Natural killer cell treated with Interleukin-12 subunit alpha and Interleukin-12 subunit beta and Interleukin-15 and Interleukin-18, amount 100 ng/mL, for 72 hours (primary cell): ENCODE data around the gene ZNF839. TPM values are rescaled to one million over a fixed set of nuclear protein-coding genes. Genes with fewer than 3 reads are reported as not detected.
A peak's percentile ranks its signal among the peaks of the same experiment; 100 is the strongest.
"Not testable (repeated sequence)": the region's sequence is repeated elsewhere in the genome, so short reads cannot be mapped to it uniquely, and the experiment has no call there.

Source experiments
- ATAC-seq, 2 donors: fragments of 150-1000 bp; cut with Tn5 transposase in 1 of 2; sonication (Bioruptor Pico), chemical (Tn5 transposase) in 1 of 2; 2 replicates each; pipeline ENCODE4 v1.10.0; 2021
- DNase-seq: peaks from one replicate; pipeline ENCODE4 v3.0.0; 2022; ENCODE audit warnings: low spot score
- H3K27ac Mint-ChIP-seq, 2 donors: 1 replicate in 1 of 2; 2 replicates in 1 of 2; pipeline ENCODE4 v1.8.0; 2022; ENCODE audit warnings: mixed read lengths in 2 of 2, mild to moderate bottlenecking in 1 of 2, moderate library complexity in 1 of 2
- H3K27me3 Mint-ChIP-seq, 2 donors: 1 replicate in 1 of 2; 2 replicates in 1 of 2; pipeline ENCODE4 v1.8.0; 2022; ENCODE audit warnings: mixed read lengths in 2 of 2
- H3K36me3 Mint-ChIP-seq: one replicate; pipeline ENCODE4 v1.8.0; 2022; ENCODE audit warnings: mixed read lengths
- H3K4me1 Mint-ChIP-seq, 2 donors: 1 replicate in 1 of 2; 2 replicates in 1 of 2; pipeline ENCODE4 v1.8.0; 2022; ENCODE audit warnings: low read depth in 2 of 2, mixed read lengths in 2 of 2, mild to moderate bottlenecking in 1 of 2
- H3K4me3 Mint-ChIP-seq: one replicate; pipeline ENCODE4 v1.8.0; 2022; ENCODE audit warnings: mixed read lengths
- H3K9me3 Mint-ChIP-seq: 2 replicates; pipeline ENCODE4 v1.8.0; 2022; ENCODE audit warnings: mixed read lengths
- total RNA-seq, 2 donors: library from RNA; stranded (reverse); gene quantifications; one replicate each; pipeline ENCODE4 v1.2.3, GENCODE V29; 2022

ZNF839 gene
- total RNA-seq, 2 donors from 2014 or later = 10.5 to 23.8 TPM

GRCh38 chr14:102293781-102294180 lies 25.8 kb upstream of the ZNF839 start:
- ATAC-seq = no peak
- H3K27me3 Mint-ChIP-seq = peaks cover 6 to 8% of the 10 kb centered on the region in 2 donors
- H3K36me3 Mint-ChIP-seq = no peaks in the 10 kb centered on the region
- peaks cover 0 to 3% of the 10 kb centered on the region in 2 donors for H3K4me1 Mint-ChIP-seq
- DNase-seq = no peak
- no peaks in the 10 kb centered on the region for H3K9me3 Mint-ChIP-seq
- no peak overlapping the region for H3K4me3 Mint-ChIP-seq
- H3K27ac Mint-ChIP-seq = no peak overlapping the region

- Mint-ChIP-seq H3K4me1 (peaks cover 0 to 3% of the 10 kb centered on the region in 2 donors), H3K9me3 (no peaks in the 10 kb centered on the region), H3K27me3 (peaks cover 6 to 8% of the 10 kb centered on the region in 2 donors), H3K27ac (no peak overlapping the region), H3K36me3 (no peaks in the 10 kb centered on the region), H3K4me3 (no peak overlapping the region)
- DNase-seq (no peak), ATAC-seq (no peak)
Measured at GRCh38 chr14:102295270-102295669, 24.3 kb upstream of the ZNF839 start.

- no peak for ATAC-seq
- peaks cover 8 to 10% of the 10 kb centered on the region in 2 donors for H3K27me3 Mint-ChIP-seq
- no peak for DNase-seq
- peaks cover 0 to 3% of the 10 kb centered on the region in 2 donors for H3K4me1 Mint-ChIP-seq
- H3K27ac Mint-ChIP-seq = no peak overlapping the region
- H3K36me3 Mint-ChIP-seq = no peaks in the 10 kb centered on the region
- H3K9me3 Mint-ChIP-seq = no peaks in the 10 kb centered on the region
- no peak overlapping the region for H3K4me3 Mint-ChIP-seq
Measured at GRCh38 chr14:102297436-102298170, 21.9 kb upstream of the ZNF839 start.

GRCh38 chr14:102298303-102299070 lies 21.1 kb upstream of the ZNF839 start:
- H3K4me1 Mint-ChIP-seq, H3K4me3 Mint-ChIP-seq, ATAC-seq, H3K27ac Mint-ChIP-seq, H3K9me3 Mint-ChIP-seq, DNase-seq, H3K36me3 Mint-ChIP-seq: not testable (repeated sequence)
- H3K27me3 Mint-ChIP-seq = peaks cover 8 to 10% of the 10 kb centered on the region in 2 donors

- DNase-seq = no peak
- H3K4me1 Mint-ChIP-seq = peaks cover 12 to 13% of the 10 kb centered on the region in 2 donors
- no peaks in the 10 kb centered on the region for H3K9me3 Mint-ChIP-seq
- peaks cover 0 to 6% of the 10 kb centered on the region in 2 donors for H3K27me3 Mint-ChIP-seq
- H3K36me3 Mint-ChIP-seq = no peaks in the 10 kb centered on the region
- peak overlapping the region in 1 of 2 donors; percentile 18 for H3K27ac Mint-ChIP-seq
- H3K4me3 Mint-ChIP-seq = peak overlapping the region; percentile 40
- ATAC-seq = no peak
Measured at GRCh38 chr14:102303664-102304063, 15.9 kb upstream of the ZNF839 start.

- Mint-ChIP-seq H3K9me3 (no peaks in the 10 kb centered on the region), H3K27ac (peak within 1 kb of the TSS; percentile 86 to 94), H3K4me3 (peak within 1 kb of the TSS; percentile 90), H3K36me3 (no peaks in the 10 kb centered on the region), H3K27me3 (peaks cover 0 to 6% of the 10 kb centered on the region in 2 donors), H3K4me1 (peaks cover 10 to 13% of the 10 kb centered on the region in 2 donors)
- DNase-seq (peak; percentile 95), ATAC-seq (peak; percentile 97 to 98)
Measured at GRCh38 chr14:102304611-102305506, 14.7 kb upstream of the ZNF839 start, which contains the start of gene MOK. TSS of gene MOK (minus strand) at chr14:102305164. CDS start at chr14:102304968, 196 bp downstream.

- peak; percentile 83 to 84 for ATAC-seq
- peak; percentile 83 for DNase-seq
- Mint-ChIP-seq H3K4me3 (peak overlapping the region; percentile 97), H3K36me3 (no peaks in the 10 kb centered on the region), H3K4me1 (peaks cover 42 to 45% of the 10 kb centered on the region in 2 donors), H3K27ac (peak overlapping the region; percentile 69 to 75), H3K27me3 (no peaks in the 10 kb centered on the region), H3K9me3 (no peaks in the 10 kb centered on the region)
Measured at GRCh38 chr14:102314242-102315011, 5.1 kb upstream of the ZNF839 start.

- H3K9me3 Mint-ChIP-seq = no peaks in the 10 kb centered on the region
- no peaks in the 10 kb centered on the region for H3K36me3 Mint-ChIP-seq
- peak overlapping the region in 1 of 2 donors; percentile 75 for H3K27ac Mint-ChIP-seq
- no peaks in the 10 kb centered on the region for H3K27me3 Mint-ChIP-seq
- H3K4me1 Mint-ChIP-seq = peaks cover 43 to 45% of the 10 kb centered on the region in 2 donors
- DNase-seq (no peak), ATAC-seq (no peak)
- H3K4me3 Mint-ChIP-seq = peak overlapping the region; percentile 97
Measured at GRCh38 chr14:102315121-102315520, 4.4 kb upstream of the ZNF839 start.

- no peaks in the 10 kb centered on the region for H3K27me3 Mint-ChIP-seq
- H3K27ac Mint-ChIP-seq = peak overlapping the region; percentile 89 to 97
- H3K36me3 Mint-ChIP-seq = no peaks in the 10 kb centered on the region
- no peaks in the 10 kb centered on the region for H3K9me3 Mint-ChIP-seq
- ATAC-seq = no peak
- DNase-seq = no peak
- peak overlapping the region; percentile 93 for H3K4me3 Mint-ChIP-seq
- H3K4me1 Mint-ChIP-seq = peaks cover 45 to 52% of the 10 kb centered on the region in 2 donors
Measured at GRCh38 chr14:102316338-102316742, 3.2 kb upstream of the ZNF839 start.

GRCh38 chr14:102316743-102317563 lies 2.6 kb upstream of the ZNF839 start:
- peak; percentile 95 for DNase-seq
- Mint-ChIP-seq H3K36me3 (no peaks in the 10 kb centered on the region), H3K27ac (peak overlapping the region; percentile 89 to 97), H3K4me1 (peaks cover 45 to 54% of the 10 kb centered on the region in 2 donors), H3K9me3 (no peaks in the 10 kb centered on the region), H3K27me3 (no peaks in the 10 kb centered on the region), H3K4me3 (peak overlapping the region; percentile 93)
- ATAC-seq = peak; percentile 85 to 89

- no peak for DNase-seq
- H3K27me3 Mint-ChIP-seq = no peaks in the 10 kb centered on the region
- H3K27ac Mint-ChIP-seq = peak overlapping the region; percentile 89 to 97
- no peak for ATAC-seq
- H3K36me3 Mint-ChIP-seq = no peaks in the 10 kb centered on the region
- no peaks in the 10 kb centered on the region for H3K9me3 Mint-ChIP-seq
- H3K4me1 Mint-ChIP-seq = peaks cover 45 to 54% of the 10 kb centered on the region in 2 donors
- peak overlapping the region; percentile 93 for H3K4me3 Mint-ChIP-seq
Measured at GRCh38 chr14:102317564-102318248, 1.8 kb upstream of the ZNF839 start.
